ENCODE measurements around the gene ARSK.

Gene ARSK

GRCh38 chr5:95564450-95564849 is 9.5 kb downstream of the ARSK start:
- H3K36me3 ChIP-seq (ENCODE audit: control insufficient read depth, insufficient read depth, low read length) = no peaks in the 10 kb centered on the region
- no peak for TF ChIP-seq CTCF (IDR thresholded peaks at IDR 0.05; ENCODE audit: insufficient read depth, low read length, poor library complexity, severe bottlenecking)
- H3K27me3 ChIP-seq (replicated peaks; ENCODE audit: control insufficient read depth, insufficient read depth, low read length) = no peaks in the 10 kb centered on the region
- no peak for DNase-seq (ENCODE audit: extremely low read depth, insufficient read length)
- no peak overlapping the region for H3K4me3 ChIP-seq (replicated peaks; ENCODE audit: low read depth, low read length)

- no peak overlapping the region for H3K4me3 ChIP-seq (replicated peaks; ENCODE audit: low read depth, low read length)
- H3K36me3 ChIP-seq (ENCODE audit: control insufficient read depth, insufficient read depth, low read length) = no peaks in the 10 kb centered on the region
- DNase-seq (ENCODE audit: extremely low read depth, insufficient read length) = no peak
- TF ChIP-seq CTCF (IDR thresholded peaks at IDR 0.05; ENCODE audit: insufficient read depth, low read length, poor library complexity, severe bottlenecking) = no peak
- no peaks in the 10 kb centered on the region for H3K27me3 ChIP-seq (replicated peaks; ENCODE audit: control insufficient read depth, insufficient read depth, low read length)
Measured at GRCh38 chr5:95565280-95565920, 10.5 kb downstream of the ARSK start.

GRCh38 chr5:95572016-95572415 is 17.1 kb downstream of the ARSK start:
- no peaks in the 10 kb centered on the region for H3K36me3 ChIP-seq (ENCODE audit: control insufficient read depth, insufficient read depth, low read length)
- no peak overlapping the region for H3K4me3 ChIP-seq (replicated peaks; ENCODE audit: low read depth, low read length)
- TF ChIP-seq CTCF (IDR thresholded peaks at IDR 0.05; ENCODE audit: insufficient read depth, low read length, poor library complexity, severe bottlenecking) = no peak
- no peak for DNase-seq (ENCODE audit: extremely low read depth, insufficient read length)
- no peaks in the 10 kb centered on the region for H3K27me3 ChIP-seq (replicated peaks; ENCODE audit: control insufficient read depth, insufficient read depth, low read length)

GRCh38 chr5:95581576-95581975 is 26.7 kb downstream of the ARSK start:
- no peaks in the 10 kb centered on the region for H3K36me3 ChIP-seq (ENCODE audit: control insufficient read depth, insufficient read depth, low read length)
- DNase-seq (ENCODE audit: extremely low read depth, insufficient read length) = no peak
- H3K27me3 ChIP-seq (replicated peaks; ENCODE audit: control insufficient read depth, insufficient read depth, low read length) = no peaks in the 10 kb centered on the region
- no peak for TF ChIP-seq CTCF (IDR thresholded peaks at IDR 0.05; ENCODE audit: insufficient read depth, low read length, poor library complexity, severe bottlenecking)
- H3K4me3 ChIP-seq (replicated peaks; ENCODE audit: low read depth, low read length) = no peak overlapping the region

- TF ChIP-seq CTCF (IDR thresholded peaks at IDR 0.05; ENCODE audit: insufficient read depth, low read length, poor library complexity, severe bottlenecking) = no peak
- Histone ChIP-seq H3K4me3 (replicated peaks; ENCODE audit: low read depth, low read length) (no peak overlapping the region), H3K36me3 (ENCODE audit: control insufficient read depth, insufficient read depth, low read length) (no peaks in the 10 kb centered on the region), H3K27me3 (replicated peaks; ENCODE audit: control insufficient read depth, insufficient read depth, low read length) (no peaks in the 10 kb centered on the region)
- no peak for DNase-seq (ENCODE audit: extremely low read depth, insufficient read length)
Measured at GRCh38 chr5:95583992-95584391, 29.1 kb downstream of the ARSK start.

- H3K27me3 ChIP-seq (replicated peaks; ENCODE audit: control insufficient read depth, insufficient read depth, low read length) = no peaks in the 10 kb centered on the region
- TF ChIP-seq CTCF (IDR thresholded peaks at IDR 0.05; ENCODE audit: insufficient read depth, low read length, poor library complexity, severe bottlenecking) = no peak
- DNase-seq (ENCODE audit: extremely low read depth, insufficient read length) = no peak
- H3K4me3 ChIP-seq (replicated peaks; ENCODE audit: low read depth, low read length) = no peak overlapping the region
- no peaks in the 10 kb centered on the region for H3K36me3 ChIP-seq (ENCODE audit: control insufficient read depth, insufficient read depth, low read length)
Measured at GRCh38 chr5:95590880-95591279, 36.0 kb downstream of the ARSK start.

All from GM06990 (cell line).